Karpas-422 (cell line): Measurements from ENCODE around the gene RNPS1. TPM values are rescaled to one million over a fixed set of nuclear protein-coding genes. Genes with fewer than 3 reads are reported as not detected.

ENCODE experiments used
- DNase-seq: peaks from one replicate; pipeline ENCODE4 v3.0.0-alpha.2; 2015
- H2AFZ ChIP-seq: fragments of 200-600 bp; sonication (generic); 2 replicates; pipeline ENCODE4 v1.6.1; 2014; ENCODE audit warnings: antibody characterized with exemption, low read length, mixed read lengths
- H3K27ac ChIP-seq: fragments of 200-600 bp; sonication (generic); 2 replicates; pipeline ENCODE4 v1.5.1; 2014; ENCODE audit warnings: mild to moderate bottlenecking, low read length, moderate library complexity
- H3K27me3 ChIP-seq: fragments of 200-600 bp; sonication (generic); 2 replicates; pipeline ENCODE4 v1.6.1; 2014; ENCODE audit warnings: low read length, mixed read lengths
- H3K36me3 ChIP-seq: fragments of 200-600 bp; sonication (generic); 2 replicates; pipeline ENCODE4 v1.6.1; 2014; ENCODE audit warnings: low read length, mixed read lengths; ENCODE audit not compliant: insufficient read depth
- H3K4me1 ChIP-seq: fragments of 200-600 bp; sonication (generic); 2 replicates; pipeline ENCODE4 v1.6.1; 2014; ENCODE audit warnings: mild to moderate bottlenecking, low read length, mixed read lengths
- H3K4me2 ChIP-seq: fragments of 200-600 bp; sonication (generic); 2 replicates; pipeline ENCODE4 v1.6.1; 2014; ENCODE audit warnings: low read length, low read depth, mild to moderate bottlenecking; ENCODE audit not compliant: poor library complexity, severe bottlenecking
- H3K4me3 ChIP-seq: fragments of 200-600 bp; sonication (generic); 2 replicates; pipeline ENCODE4 v1.5.1; 2014; ENCODE audit warnings: mild to moderate bottlenecking, antibody characterized with exemption, low read length, mixed read lengths
- H3K79me2 ChIP-seq: fragments of 200-600 bp; sonication (generic); 2 replicates; pipeline ENCODE4 v1.6.1; 2014; ENCODE audit warnings: mild to moderate bottlenecking, low read length, mixed read lengths
- H3K9ac ChIP-seq: fragments of 200-600 bp; sonication (generic); 2 replicates; pipeline ENCODE4 v1.6.0; 2014; ENCODE audit warnings: low read length
- H3K9me2 ChIP-seq: fragments of 200-600 bp; sonication (generic), shearing (Covaris generic); replicated peaks from 2 replicates; pipeline ENCODE4 v1.6.0; 2014; ENCODE audit warnings: mild to moderate bottlenecking, low read length, moderate library complexity; ENCODE audit not compliant: insufficient read depth
- H3K9me3 ChIP-seq: fragments of 300-700, 200-600 bp; sonication (generic); 2 replicates; pipeline ENCODE4 v1.6.1; 2014; ENCODE audit warnings: low read length, mixed read lengths
- H4K20me1 ChIP-seq: fragments of 200-600 bp; sonication (generic); 2 replicates; pipeline ENCODE4 v1.6.1; 2014; ENCODE audit warnings: mild to moderate bottlenecking, antibody characterized with exemption, low read length, low read depth; ENCODE audit not compliant: insufficient read depth
- small RNA-seq: library from RNA; depleted of rRNA; stranded (forward); fragments of <200 nt; gene quantifications from one replicate; pipeline ENCODE3, GENCODE V24; 2014
- total RNA-seq: library from RNA; depleted of rRNA; stranded (reverse); fragments of >200 nt; shearing (Covaris generic); gene quantifications from 2 replicates; pipeline ENCODE4 v1.2.3, GENCODE V29; 2014; ENCODE audit warnings: low replicate concordance; rRNA removed

The RNPS1 gene
- total RNA-seq, 1 experiment from 2014 or later: 125 TPM

- H2AFZ ChIP-seq: no peak overlapping the region
- no peaks in the 10 kb centered on the region for H3K9me2 ChIP-seq
- peak overlapping the region; percentile 67; the same call in 1 of the 2 replicates for H3K27ac ChIP-seq
- peaks cover 32% of the 10 kb centered on the region for H3K4me1 ChIP-seq
- H4K20me1 ChIP-seq: no peaks in the 10 kb centered on the region
- 0 out of 2 replicates have a peak, but pooled peaks cover 5% of the 10 kb centered on the region for H3K36me3 ChIP-seq
- H3K4me3 ChIP-seq: peak overlapping the region; percentile 95
- H3K9me3 ChIP-seq: no peaks in the 10 kb centered on the region
- no peaks in the 10 kb centered on the region for H3K27me3 ChIP-seq
- H3K9ac ChIP-seq: peak overlapping the region; percentile 98
- peak overlapping the region; percentile 96 for H3K4me2 ChIP-seq
- no peak for DNase-seq
- H3K79me2 ChIP-seq: peaks cover 25% of the 10 kb centered on the region
Measured at GRCh38 chr16:2206780-2207433, 61.0 kb downstream of the RNPS1 start.

- Histone ChIP-seq H3K9me2 (no peaks in the 10 kb centered on the region), H3K27me3 (no peaks in the 10 kb centered on the region), H3K79me2 (peaks cover 25% of the 10 kb centered on the region), H3K36me3 (0 out of 2 replicates have a peak, but pooled peaks cover 5% of the 10 kb centered on the region), H3K9me3 (no peaks in the 10 kb centered on the region), H3K4me2 (peak overlapping the region; percentile 96), H3K9ac (peak overlapping the region; percentile 98), H3K4me3 (peak overlapping the region; percentile 95), H3K27ac (peak overlapping the region; percentile 67), H4K20me1 (no peaks in the 10 kb centered on the region), H3K4me1 (peaks cover 29% of the 10 kb centered on the region), H2AFZ (no peak overlapping the region)
- no peak for DNase-seq
Measured at GRCh38 chr16:2206420-2206779, 61.5 kb downstream of the RNPS1 start.

GRCh38 chr16:2205967-2206313, 62.0 kb downstream of the RNPS1 start:
- Histone ChIP-seq H3K4me2 (peak overlapping the region; percentile 96), H3K9ac (peak overlapping the region; percentile 98), H3K9me3 (no peaks in the 10 kb centered on the region), H3K4me3 (peak overlapping the region; percentile 95), H3K36me3 (0 out of 2 replicates have a peak, but pooled peaks cover 5% of the 10 kb centered on the region), H4K20me1 (no peaks in the 10 kb centered on the region), H3K27ac (peak overlapping the region; percentile 67), H3K27me3 (no peaks in the 10 kb centered on the region), H2AFZ (no peak overlapping the region; the same call in 1 of the 2 replicates), H3K4me1 (peaks cover 29% of the 10 kb centered on the region), H3K9me2 (no peaks in the 10 kb centered on the region), H3K79me2 (peaks cover 25% of the 10 kb centered on the region)
- DNase-seq: no peak

- Histone ChIP-seq H4K20me1 (no peaks in the 10 kb centered on the region), H3K4me2 (peak within 1 kb of the TSS; percentile 96), H3K79me2 (peaks cover 25% of the 10 kb centered on the region), H3K9me2 (no peaks in the 10 kb centered on the region), H3K9ac (peak within 1 kb of the TSS; percentile 98), H3K9me3 (no peaks in the 10 kb centered on the region), H2AFZ (peak within 1 kb of the TSS; percentile 86; the same call in 1 of the 2 replicates), H3K4me3 (peak within 1 kb of the TSS; percentile 95), H3K27ac (peak within 1 kb of the TSS; percentile 67), H3K4me1 (peaks cover 29% of the 10 kb centered on the region), H3K27me3 (no peaks in the 10 kb centered on the region), H3K36me3 (0 out of 2 replicates have a peak, but pooled peaks cover 5% of the 10 kb centered on the region)
- peak; percentile 95 for DNase-seq
Measured at GRCh38 chr16:2205104-2205966, 62.6 kb downstream of the RNPS1 start, which contains the start of gene MLST8. Gene MLST8 (plus strand): TSS chr16:2205454. CDS start chr16:2206086, 632 bp downstream.

- H3K79me2 ChIP-seq: peaks cover 25% of the 10 kb centered on the region
- H3K9ac ChIP-seq: peak overlapping the region; percentile 98
- H3K9me3 ChIP-seq: no peaks in the 10 kb centered on the region
- no peak for DNase-seq
- H2AFZ ChIP-seq: peak overlapping the region; percentile 75; the same call in 1 of the 2 replicates
- peak overlapping the region; percentile 96 for H3K4me2 ChIP-seq
- H3K27ac ChIP-seq: no peak overlapping the region
- H3K36me3 ChIP-seq: 0 out of 2 replicates have a peak, but pooled peaks cover 5% of the 10 kb centered on the region
- peaks cover 29% of the 10 kb centered on the region for H3K4me1 ChIP-seq
- no peaks in the 10 kb centered on the region for H4K20me1 ChIP-seq
- H3K27me3 ChIP-seq: no peaks in the 10 kb centered on the region
- peak overlapping the region; percentile 95 for H3K4me3 ChIP-seq
- no peaks in the 10 kb centered on the region for H3K9me2 ChIP-seq
Measured at GRCh38 chr16:2204416-2205103, 63.4 kb downstream of the RNPS1 start.

Small RNAs within 50 kb of the gene (small RNA-seq; reads per million reads assigned to genes)
- gene MIR3677 (not detected), gene MIR4717 (not detected)

Other genes starting within 250 kb of the RNPS1 start
- gene NPW, start 248.3 kb downstream of the RNPS1 start, total RNA-seq: 3.0 TPM in 1 of 2 replicates, not detected in the other
- not detected in 2 replicates for gene NHERF2, start 241.2 kb downstream of the RNPS1 start, total RNA-seq
- 23.2 and 52.2 TPM in 2 replicates for gene NTHL1, start 220.3 kb downstream of the RNPS1 start, total RNA-seq
- gene TSC2, start 220.1 kb downstream of the RNPS1 start, total RNA-seq: 33.3 and 64.5 TPM in 2 replicates
- gene PKD1, start 132.2 kb downstream of the RNPS1 start, total RNA-seq: 72.8 and 110 TPM in 2 replicates
- 12.8 and 15.0 TPM in 2 replicates for gene RAB26, start 119.5 kb downstream of the RNPS1 start, total RNA-seq
- gene TRAF7, start 112.3 kb downstream of the RNPS1 start, total RNA-seq: 68.3 and 110 TPM in 2 replicates
- 0.14 TPM in 1 of 2 replicates, not detected in the other for gene CASKIN1, start 71.5 kb downstream of the RNPS1 start, total RNA-seq
- 46.3 and 67.0 TPM in 2 replicates for gene MLST8, start 62.7 kb downstream of the RNPS1 start, total RNA-seq
- 3.7 and 7.9 TPM in 2 replicates for gene BRICD5, start 57.3 kb downstream of the RNPS1 start, total RNA-seq
- gene PGP, start 53.3 kb downstream of the RNPS1 start, total RNA-seq: 26.5 and 42.1 TPM in 2 replicates
- 14.8 and 36.9 TPM in 2 replicates for gene E4F1, start 44.5 kb downstream of the RNPS1 start, total RNA-seq
- gene DNASE1L2, start 31.7 kb downstream of the RNPS1 start, total RNA-seq: 0.78 and 5.2 TPM in 2 replicates
- gene ECI1, start 16.5 kb downstream of the RNPS1 start, total RNA-seq: 24.4 and 58.9 TPM in 2 replicates
- gene ABCA3, start 72.6 kb upstream of the RNPS1 start, total RNA-seq: 0.37 and 0.87 TPM in 2 replicates
- gene CCNF, start 161.3 kb upstream of the RNPS1 start, total RNA-seq: 13.5 and 15.1 TPM in 2 replicates
- gene TEDC2, start 192.0 kb upstream of the RNPS1 start, total RNA-seq: 6.4 and 27.7 TPM in 2 replicates
- gene NTN3, start 203.2 kb upstream of the RNPS1 start, total RNA-seq: 0.45 and 0.94 TPM in 2 replicates
- 15.8 and 20.5 TPM in 2 replicates for gene TBC1D24, start 207.0 kb upstream of the RNPS1 start, total RNA-seq
- gene ATP6V0C, start 245.8 kb upstream of the RNPS1 start, total RNA-seq: 29.4 and 30.2 TPM in 2 replicates